GM21367 (cell line): Measurements from ENCODE around the gene CLDN2.

ENCODE experiments used
- ATAC-seq: cut with Tn5 transposase; IDR thresholded peaks from one replicate; pipeline ENCODE4 v1.9.1; 2021; ENCODE audit not compliant: unreplicated experiment

Gene CLDN2

GRCh38 chrX:106917830-106918500 is 2.2 kb upstream of the CLDN2 start:
- no peak for ATAC-seq

DNA sequence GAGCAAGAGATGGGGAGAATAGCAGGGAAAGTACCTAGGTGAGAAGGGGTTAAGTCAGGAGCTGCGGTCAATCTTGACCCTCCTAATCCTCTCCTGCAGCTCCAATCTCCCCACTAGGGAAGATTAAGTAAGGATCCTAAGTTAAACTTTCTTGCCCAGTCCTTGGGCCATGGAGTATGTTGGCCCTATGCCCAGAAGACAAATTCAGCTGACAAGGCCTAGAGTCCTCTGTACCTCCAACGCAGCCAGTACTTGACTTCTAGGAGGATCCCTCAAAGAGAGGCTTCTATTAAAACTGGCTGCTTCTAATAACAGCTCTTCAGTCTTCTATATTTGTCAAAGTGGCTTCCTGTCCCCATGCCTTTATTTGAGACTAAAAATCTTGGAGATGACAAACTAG is 1.4 kb downstream of the CLDN2 start:
- ATAC-seq: no peak

DNA sequence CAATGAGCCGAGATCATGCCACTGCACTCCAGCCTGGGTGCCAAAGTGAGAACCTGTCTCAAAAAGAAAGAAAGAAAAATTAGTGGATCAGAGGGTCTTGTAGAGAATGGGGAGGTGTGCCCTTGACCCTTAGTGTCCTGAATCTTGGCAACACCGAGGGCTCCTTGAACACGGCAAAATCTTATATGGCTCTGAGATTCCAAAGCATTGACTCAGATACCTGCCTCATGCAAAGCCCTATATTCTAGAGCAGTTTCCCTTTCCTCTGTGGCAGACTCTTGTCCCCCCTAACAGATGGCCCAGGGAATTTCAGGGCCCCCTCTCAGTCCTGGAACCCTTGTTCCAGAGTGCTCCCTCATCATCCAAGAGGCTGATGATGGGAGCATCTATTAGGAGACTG is 6.8 kb downstream of the CLDN2 start:
- no peak for ATAC-seq

DNA sequence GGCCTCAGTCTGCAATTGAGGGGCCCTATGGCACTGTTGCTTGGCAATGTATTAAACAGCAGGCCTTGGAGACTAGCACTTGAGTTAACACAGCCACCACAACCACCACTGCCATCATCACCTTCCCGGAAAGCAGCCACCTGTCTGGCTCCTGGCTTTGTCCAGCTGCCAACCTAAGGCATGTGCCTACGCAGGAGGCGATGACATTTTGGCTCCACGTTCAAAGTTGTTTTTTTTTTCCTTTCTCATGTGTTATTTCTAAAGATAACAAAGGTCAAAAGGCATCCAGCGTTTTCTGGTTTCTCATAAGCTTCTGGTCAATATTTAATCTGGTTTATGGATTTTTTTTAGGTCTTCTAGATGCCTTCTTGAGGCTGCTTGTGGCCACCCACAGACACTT is 7.5 kb downstream of the CLDN2 start:
- no peak for ATAC-seq

GRCh38 chrX:106928227-106928626 is 8.0 kb downstream of the CLDN2 start:
- ATAC-seq: no peak

DNA sequence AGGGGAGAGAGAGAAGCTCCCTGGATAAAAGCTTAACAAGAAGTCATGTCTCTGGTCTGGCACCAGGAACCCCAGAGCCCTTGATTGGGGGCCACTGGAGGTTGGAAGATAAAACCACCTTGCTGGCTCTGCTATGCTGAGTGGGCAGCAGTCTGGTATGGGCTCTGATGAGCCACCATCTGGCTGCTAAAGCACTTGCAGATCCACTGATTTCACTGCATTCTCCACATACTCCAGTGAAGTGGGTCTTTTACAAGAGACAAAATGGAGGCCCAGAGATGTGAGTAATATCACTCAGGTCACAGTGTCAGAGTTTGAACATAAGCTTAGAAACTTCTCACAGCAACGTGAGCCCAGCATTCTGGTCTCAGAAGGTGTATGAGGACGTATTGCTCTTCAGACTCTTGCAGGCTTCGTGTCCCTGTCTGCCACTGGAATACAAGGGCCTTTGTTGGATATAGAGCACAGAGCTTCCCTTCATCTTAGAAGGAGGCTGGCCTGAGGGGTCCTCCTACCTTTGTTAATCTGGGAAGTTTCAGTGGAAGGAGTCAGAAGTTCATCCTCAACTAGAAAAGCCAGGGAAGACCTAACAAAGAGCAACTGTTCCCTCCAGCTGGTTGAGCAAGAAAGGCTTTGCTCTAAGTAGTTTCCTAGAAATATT is 11.8 kb downstream of the CLDN2 start:
- no peak for ATAC-seq

GRCh38 chrX:106932492-106932923 is 12.3 kb downstream of the CLDN2 start:
- no peak for ATAC-seq

DNA sequence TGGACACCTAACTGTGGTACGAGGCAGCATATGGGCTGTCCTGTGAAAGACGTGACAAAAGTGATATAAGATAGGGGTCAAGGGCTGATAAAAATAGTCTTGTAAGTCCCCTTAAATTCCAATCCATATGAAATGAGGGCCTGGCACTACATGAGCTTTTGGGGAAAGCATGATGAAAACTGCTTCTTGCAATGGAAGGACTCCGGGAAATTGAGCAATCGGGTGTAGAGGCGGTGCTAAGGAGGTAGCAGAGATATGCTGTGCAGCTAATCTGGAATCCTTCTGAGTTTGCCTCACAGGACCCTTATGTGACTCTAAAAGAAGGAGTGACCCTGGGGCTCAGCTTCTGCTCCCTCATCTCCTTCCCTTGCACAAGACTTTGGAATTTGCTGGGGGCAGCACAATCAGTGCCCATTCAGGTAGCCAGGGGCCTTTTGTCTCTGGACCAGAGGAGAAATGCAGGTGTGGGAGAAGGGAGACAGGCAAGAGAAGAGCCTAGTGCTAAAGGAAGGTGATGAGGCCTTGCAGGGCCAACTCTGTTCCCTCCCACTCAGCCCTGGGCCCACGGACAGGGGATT is 12.8 kb downstream of the CLDN2 start:
- ATAC-seq: no peak

- no peak for ATAC-seq
Observed at GRCh38 chrX:106933538-106933961, 13.3 kb downstream of the CLDN2 start.

GRCh38 chrX:106935175-106935574 is 15.0 kb downstream of the CLDN2 start:
- ATAC-seq: no peak

- ATAC-seq: no peak
Observed at GRCh38 chrX:106936246-106936645, 16.0 kb downstream of the CLDN2 start.

- ATAC-seq: no peak
Observed at GRCh38 chrX:106939566-106939965, 19.4 kb downstream of the CLDN2 start.

GRCh38 chrX:106940068-106940467 is 19.9 kb downstream of the CLDN2 start:
- no peak for ATAC-seq

GRCh38 chrX:106946464-106946863 is 26.3 kb downstream of the CLDN2 start:
- no peak for ATAC-seq

DNA sequence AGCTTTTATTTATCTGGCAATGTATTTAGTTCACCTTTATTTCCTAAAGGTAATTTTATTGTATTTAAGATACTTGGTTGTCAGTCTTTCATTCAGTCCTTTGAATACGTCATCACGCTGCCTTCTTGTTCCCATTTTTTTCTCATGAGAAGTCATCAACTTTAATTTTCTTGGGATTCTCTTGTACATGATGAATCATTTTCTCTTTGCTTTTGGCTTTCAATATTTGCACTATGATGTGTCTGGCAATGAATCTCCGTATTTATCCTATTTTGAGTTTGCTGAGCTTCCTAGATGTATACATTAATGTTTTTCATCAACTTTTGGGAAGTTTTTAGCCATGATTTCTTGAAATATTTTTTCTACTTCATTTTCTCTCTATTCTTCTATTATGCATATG is 28.4 kb downstream of the CLDN2 start:
- ATAC-seq: no peak

DNA sequence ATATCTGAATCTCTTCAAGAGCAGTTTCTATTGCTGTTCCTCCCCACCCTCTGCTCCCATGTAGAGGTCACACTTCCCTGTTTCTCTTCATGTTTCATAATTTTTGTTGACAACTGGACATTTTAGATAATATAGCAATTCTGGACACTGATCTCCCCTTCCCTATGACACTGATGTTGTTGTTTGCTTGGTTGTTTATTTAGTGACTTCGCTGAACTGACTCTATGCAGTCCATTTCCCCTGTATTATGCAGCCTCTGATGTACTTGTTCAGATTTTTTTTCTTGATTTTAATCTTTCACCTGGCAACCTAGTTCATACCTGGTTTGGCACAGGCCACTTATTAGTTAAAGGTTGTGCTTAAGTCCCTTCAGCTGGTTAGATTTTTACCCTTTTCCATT is 29.2 kb downstream of the CLDN2 start:
- ATAC-seq: no peak

GRCh38 chrX:106950381-106950780 is 30.2 kb downstream of the CLDN2 start:
- ATAC-seq: no peak

DNA sequence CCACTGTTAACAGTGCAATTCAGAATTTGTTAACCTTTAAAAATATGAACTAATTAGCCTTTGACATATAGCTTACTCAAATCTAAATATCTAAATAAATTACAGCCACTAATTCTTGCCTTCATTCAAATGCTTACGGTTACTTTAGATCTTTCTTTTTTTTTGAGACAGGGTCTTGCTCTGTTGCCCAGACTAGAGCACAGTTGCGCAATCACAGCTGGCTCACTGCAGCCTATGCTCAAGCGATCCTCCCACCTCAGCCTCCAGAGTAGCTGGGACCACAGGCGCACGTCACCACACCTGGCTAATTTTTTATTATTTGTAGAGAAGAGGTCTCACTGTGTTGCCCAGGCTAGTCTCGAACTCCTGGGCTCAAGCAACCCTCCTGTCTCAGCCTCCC is 31.0 kb downstream of the CLDN2 start:
- ATAC-seq: no peak

DNA sequence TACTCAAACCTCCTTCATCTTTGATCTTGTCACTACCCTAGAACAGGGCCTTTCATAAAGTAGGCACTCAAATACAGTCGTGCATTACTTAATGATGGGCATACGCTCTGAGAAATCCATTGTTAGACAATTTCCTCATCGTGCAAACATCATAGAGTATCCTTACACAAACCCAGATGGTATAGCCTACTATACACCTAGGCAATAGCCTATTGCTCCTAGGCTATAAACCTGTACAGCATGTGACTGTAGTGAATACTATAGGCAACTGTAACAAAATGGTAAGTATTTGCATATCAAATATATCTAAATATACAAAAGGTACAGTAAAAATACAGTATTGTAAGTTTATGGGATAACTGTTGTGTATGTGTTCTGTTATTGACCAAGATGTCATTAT is 31.9 kb downstream of the CLDN2 start:
- no peak for ATAC-seq

DNA sequence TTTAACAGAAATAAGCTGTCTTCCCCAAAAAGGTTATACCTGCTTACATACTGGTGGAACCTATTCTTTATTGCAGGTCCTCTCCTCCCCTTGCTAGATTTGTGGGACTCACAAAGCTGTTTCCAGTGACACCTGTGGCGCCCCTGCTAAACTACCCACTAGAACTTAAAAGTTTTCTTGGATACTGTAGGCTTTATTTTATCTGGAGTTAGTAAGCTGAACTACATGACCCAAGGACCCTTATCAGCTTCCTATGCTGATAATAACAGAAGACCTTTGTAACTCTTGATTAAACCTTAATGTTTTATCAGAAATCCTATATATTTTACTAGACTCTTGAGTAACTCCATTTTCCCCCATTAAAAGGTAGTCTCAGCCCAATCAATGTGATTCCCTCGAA is 32.3 kb downstream of the CLDN2 start:
- ATAC-seq: no peak

DNA sequence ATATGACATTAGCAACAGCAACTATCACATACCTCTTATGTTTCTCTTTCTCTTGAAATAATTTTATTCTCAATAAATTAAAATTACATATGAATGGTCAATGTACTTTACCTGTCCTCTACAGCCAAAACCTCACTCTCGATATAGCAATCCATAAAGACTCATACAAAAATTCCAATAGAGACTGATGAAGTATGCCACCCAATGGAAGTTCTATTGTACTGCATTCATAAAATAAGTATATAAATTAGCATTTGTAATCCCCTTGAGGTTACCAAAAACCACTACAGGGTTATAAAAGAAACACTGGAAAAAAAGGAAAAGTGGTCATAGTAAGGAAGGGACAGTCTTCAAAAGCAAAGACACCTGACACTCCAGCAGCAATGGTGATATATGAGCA is 32.8 kb downstream of the CLDN2 start:
- ATAC-seq: no peak

- ATAC-seq: no peak
Observed at GRCh38 chrX:106954041-106954440, 33.8 kb downstream of the CLDN2 start.
